ENCODE data around the gene SLCO2A1.

SLCO2A1 gene

DNA sequence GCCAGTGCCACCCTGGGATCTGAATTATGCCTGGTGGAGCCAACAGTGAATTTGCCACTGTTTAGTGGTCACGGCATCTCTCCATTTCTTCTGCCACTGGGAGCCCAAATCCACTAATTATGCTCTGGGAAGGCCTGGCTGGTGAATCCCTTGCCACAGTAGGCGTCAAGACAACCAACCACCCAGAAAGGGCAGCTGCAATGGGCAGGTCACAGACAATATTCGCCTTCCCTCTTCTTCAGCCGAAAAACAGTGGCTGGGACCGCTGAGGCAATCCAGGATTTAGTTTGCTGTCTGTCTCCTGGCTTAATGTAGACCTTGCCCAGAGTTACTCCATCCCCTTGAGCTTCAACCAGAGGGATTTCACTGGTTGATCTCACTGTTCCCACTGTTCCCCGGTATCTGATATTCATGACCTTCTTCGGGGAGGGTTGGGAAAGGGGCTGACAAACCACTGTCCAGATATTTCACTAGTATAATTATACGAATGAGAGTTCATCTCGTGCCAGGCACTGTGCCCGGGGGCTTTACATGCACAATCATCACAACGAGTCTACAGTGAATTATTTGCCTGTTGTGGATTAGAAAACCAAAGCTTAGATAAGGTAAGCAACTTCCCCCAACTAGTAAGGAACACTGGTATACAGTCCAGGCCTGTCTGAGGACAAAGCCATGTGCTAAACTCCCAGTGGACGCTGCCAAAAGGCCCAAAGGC, 84.2 kb downstream of the SLCO2A1 start:
- DNase-seq: no peak

DNA sequence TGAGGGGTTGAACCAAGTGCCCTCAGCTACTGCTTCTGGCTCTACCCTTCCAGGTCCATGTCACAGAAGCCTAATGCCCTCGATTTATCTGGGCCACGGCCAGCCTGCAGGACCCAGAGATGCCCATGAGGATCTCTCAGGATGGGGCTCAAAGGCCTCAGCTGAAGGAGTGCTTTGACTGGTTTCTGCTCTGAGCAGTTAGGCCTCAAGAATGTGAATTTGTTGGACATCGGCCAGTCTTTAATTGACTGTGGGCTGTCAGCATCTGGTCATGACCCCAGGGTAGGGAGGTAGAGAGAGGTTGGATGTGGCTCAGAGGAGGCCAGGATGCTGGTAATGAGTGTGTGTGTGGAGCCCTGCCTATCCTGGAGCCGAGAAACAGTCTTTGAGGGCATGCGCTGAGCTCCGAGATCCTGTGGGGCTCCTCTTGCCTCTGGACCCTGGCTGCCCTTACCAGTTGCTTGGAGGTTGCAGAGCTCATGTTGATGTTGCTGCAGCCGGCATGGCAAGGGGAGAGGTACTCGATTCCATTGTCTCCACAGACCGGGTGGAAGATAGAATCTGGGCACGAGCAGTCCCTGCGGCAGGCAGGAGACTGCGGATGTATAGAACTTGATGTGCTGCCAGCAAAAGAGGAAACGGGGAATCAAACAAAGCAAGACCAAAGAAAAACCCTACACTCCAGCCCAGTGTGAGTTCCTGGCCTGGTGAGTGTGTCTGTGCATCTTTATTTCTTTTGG, 84.9 kb downstream of the SLCO2A1 start:
- no peak for DNase-seq

DNA sequence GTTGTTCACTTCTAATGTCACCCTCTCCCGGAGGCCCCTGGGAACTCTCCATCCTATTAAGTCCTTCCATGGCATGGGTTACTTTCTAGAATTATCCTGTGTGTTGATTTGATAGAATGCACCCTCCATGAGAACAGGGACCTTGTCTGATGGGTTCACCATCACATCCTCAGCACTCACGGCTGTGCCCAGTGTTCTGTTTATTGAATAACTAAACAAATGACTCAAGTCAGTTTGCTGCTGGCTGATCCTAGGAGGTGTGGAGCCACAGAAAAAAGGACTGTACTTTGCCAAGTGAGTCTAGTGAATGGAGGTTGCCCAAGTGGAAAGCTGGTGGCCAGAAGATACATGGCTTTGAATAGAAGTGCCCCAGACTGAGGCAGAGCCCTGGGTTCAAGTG, 85.5 kb downstream of the SLCO2A1 start:
- no peak for DNase-seq

DNA sequence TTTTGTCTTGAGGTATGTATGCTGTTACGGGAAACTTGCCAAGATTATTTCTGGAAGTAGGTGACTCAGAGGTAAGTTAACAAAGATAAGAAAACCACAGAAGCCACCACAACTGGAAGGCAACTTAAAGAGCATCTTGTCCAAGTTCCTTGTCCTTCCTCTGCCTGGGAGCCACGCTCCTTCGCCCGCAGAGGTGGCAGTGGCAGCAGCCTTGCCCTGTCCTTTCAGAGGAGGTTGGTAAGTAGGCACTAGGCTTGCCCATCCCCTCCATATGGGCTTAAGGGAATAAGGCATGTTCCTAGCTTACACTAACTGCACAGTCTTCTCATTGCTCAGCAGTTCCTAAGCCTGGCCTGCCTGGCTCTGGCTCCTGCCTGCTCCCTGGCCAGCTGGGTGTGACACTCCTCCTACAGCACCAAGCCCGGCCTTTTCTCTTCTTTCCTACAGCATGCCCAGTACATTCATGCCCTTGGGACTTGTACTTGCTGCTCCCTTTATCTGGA, 86.0 kb downstream of the SLCO2A1 start:
- no peak for DNase-seq

DNA sequence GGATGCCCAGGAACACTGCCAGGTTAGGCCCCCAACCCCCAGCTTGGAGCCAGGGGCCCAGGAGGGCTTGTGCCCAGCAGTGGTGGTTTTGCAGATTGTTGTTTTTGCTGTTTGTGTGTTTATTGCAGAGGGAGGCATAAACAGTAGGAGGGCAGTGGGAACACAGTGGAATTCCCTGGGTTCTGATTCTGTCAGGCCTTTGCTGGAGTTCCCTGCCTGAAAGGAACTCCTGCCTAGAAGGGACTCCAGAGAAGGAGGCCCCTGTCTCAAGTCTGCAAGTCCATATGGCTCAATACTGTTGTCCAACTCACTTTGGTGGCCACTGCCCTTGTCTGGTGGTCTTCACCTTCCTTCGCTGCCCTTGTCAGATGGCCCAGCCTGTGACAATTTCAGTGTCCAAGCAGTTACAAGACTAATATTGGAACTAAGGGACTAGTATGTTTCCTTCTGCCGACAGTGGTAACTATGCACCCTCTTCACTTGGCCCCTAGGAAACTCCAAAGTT, 86.6 kb downstream of the SLCO2A1 start:
- no peak for DNase-seq

DNA sequence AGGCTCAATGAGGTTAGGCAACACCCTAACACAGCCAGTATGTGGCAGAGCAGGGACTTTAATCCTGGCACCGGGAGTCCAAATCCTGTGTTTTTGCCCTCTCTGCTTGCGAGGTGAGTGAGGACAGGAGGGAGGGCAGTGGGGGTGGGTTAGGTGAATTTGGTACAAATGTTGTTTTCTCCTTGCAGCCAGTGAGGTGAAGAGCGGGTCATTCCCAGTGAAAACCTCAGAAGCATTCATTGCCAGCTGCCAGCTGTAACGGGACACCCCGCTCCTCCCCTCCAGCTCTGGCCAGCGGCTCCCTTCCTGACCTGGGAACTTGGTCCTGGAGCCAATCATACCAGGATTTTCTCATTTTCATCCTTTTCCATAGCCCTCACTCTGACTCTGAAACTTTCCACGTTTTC, 88.3 kb downstream of the SLCO2A1 start:
- DNase-seq: no peak

DNA sequence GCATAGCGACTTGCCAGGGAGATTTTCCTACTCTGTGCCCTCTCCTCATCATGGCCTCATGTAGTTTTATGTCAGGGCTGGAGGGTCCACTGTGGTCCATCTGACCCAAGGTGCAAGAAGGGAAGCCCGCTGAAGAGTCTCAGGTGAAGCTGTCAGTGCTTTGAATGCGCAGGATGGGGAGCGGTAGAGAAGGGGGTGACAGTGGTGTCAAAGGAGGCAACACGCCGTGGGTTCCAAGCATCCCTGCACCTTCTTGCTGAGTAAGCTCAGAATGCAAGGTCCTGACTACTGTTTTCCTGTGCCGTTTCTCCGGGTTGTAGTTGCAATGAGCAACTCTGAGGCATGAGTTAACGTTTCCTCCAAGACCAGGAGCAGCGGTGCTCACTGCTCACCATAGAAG, 89.2 kb downstream of the SLCO2A1 start:
- DNase-seq: no peak

DNA sequence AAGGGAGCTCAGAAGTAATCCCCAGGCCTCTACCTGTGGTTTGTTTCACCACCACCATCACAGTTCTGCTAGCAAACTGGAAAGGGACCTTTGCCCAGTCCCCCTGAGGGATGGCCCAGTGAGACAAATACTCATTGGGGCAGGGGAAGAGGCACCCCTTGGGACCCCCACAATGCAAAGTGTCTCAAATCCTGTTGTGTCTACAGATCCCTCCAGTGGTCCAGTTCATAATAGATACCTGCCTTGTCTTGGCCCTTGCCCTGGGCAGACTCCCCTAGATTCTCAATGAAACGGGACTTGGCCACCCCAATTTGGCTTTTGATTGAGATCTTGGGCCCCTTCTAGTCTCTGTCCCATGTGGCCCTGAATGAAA, 90.3 kb downstream of the SLCO2A1 start:
- DNase-seq: no peak

DNA sequence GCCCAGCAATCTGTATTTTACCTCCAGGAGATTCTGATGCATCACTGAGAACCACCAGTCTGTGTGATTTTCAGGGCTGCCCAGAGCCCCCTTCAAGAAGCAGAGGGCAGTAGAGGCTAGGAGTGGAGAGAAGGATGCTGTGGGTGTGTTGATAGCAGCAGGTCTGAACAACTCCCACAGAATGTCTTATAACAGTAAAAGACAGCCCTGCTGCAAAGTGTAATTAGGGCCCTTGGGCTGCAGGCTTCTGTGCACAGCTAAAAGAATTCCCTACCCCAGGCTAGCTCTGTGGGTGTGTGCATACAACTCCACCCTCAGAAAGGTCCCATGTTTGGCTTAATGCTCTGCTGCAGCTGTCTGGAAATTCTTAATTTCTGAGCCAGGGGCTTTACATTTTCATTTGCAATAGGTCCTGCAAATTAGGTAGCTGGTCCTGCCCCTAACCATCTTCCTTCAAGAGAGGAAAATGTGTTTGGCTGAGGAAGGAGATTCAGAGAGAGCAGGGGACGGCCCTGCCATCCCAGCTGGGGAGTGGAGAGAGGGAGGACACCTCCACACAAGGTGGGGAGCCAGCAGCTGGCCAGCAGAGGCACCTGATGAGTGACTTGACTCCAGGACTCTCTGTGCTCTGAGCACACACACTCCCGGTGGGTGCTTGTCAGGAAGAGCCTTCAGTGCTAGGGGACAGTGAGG, 90.8 kb downstream of the SLCO2A1 start:
- DNase-seq: no peak

DNA sequence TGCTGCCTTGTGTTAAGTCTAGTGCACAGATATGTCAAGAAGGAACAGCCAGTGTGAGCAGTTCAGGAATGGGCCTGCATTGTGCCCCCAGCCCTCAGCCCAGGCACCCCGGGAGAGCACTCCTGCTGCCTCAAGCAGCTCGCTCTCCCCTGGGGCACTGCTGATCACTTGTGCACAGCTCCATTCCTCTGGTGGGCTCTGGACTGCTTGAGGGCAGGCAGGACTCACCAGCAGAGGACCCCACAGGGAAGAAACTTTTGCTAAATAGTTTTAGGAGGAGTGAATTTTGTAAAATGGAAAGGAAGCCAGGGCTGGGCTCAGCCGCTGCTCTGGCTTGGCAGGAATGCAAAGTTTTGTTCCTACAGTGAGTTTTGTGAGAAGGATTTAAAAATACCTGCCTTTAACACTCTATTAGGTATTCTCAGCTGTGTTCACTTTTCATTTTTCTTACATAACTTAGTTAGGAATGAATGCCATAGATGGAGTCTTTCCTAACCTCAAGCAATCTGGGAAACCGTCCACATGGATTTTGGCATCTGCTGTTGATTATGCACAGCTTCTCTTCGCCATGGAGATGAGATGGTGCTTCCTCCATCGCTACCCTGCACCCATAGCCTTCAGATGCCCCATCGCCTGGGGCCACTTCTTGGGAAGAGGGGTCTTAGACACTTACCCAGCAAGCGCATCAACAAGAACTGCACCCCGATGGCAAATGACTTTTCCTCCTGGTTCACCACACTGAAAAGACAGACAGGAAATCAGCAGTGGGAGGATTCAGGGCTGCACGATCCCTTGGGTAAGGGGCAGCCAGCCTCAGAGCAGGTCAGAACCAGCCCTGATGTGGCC, 91.7 kb downstream of the SLCO2A1 start:
- no peak for DNase-seq

DNA sequence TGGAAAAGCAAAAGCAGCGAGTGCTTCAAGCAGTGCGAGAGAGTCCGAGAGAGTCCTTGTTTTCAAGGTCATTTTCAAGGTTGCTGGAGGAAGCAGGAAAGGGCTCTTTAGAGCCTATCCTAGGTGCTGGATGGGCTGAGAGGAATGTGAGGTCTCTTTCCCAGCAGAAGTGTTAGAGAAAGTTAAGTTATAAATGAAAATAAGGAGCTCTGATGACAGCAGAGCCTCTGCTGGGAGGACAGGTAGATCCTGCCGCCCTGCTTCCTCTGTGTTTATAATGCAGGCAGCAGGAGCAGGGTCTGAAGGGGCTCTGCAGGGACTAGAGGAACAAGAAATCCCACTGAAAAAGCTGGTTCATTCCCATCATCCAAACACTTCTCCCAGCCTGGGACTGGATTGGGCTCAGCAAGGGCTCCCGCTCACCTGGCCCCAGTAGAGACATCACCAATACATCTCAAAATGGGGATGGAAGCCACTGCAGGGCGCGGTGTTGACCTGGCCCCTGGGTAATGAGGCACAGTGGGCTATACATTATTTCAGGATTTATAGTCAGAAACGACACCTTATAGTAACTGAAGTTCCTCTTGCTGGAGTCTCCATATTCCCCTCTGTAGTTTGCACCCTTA, 92.6 kb downstream of the SLCO2A1 start:
- DNase-seq: no peak

DNA sequence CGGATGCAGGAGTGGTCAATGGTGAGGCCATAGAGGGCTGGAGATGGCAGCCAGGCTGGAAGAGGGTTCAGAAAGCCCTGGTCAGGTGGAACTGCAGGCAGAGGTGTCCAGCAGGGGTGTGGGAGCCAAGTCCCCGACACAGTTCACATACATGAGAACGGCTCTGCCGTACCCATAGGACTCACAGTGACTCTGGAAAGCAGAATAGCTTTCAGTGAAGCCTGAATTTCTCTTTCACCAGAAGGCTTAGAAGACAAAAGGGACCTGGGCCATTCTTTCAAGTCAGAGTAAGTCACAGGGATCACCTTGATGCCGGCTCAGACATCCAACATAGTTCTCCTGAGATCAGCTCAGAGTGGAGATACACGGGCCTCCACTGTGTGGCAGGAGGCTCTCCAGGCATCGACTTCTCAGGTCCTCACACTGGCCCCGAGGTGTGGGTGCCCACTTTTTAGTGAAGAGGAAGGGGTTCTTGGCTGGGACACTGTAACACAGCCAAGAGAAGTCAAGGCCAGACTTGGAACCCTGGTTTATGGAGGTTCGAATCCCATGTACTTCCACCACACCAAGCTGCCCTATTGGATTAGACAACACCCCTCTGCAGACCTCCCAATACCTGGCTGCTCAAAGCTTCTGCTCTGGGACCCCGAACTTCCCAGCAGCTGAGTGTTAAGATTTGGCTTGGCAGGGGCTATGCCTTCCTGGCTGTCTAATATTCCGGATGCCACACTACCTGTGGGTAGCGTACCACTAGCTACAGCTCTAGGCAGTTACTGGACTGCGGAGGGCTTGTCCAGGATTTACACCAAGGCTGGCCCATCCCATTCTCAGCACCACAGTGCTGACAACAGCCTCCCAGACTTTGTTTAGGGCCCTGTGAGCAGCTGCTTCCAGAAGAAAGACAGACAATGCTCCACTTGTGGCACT, 93.6 kb downstream of the SLCO2A1 start:
- no peak for DNase-seq

DNA sequence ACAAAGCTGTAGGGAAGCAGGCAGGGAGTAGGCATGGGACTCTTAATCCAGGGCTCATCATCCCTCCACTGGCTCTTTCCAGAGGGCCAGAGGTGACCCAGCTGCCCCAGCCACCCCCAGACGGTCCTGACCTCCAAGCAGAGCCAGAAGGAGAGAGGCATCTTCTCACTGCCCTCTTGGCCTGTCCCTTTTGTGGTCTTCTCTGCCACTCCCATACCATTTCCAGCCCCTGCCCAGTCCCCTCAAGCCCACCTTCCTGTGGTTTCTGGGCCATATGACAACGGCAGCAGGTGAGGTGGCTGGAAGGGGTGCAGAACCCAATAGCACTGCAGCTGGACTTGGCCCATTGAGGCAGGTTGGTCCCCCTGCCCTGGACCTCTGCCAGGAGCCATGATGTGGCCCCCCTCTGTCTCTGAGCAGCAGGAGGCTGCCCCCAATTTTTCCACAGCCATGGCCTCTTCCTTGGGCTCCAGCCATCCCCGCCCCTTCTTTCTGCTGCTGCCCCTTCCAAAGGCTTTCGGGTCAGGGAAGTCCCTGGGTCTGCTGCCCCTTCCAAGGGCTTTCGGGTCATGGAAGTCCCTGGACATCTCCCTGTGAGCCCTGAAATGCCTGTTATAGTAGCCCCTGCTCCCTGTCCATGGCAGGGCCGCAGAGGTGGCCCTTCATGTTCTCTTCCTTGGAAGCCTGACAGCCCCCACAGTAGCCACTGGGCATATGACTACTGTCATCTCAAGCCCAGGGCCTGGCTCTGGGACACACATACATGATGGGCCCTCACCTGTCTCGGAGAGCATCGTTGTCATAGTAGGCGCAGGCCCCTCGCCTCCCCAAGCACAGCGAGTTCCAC, 94.5 kb downstream of the SLCO2A1 start:
- no peak for DNase-seq

DNA sequence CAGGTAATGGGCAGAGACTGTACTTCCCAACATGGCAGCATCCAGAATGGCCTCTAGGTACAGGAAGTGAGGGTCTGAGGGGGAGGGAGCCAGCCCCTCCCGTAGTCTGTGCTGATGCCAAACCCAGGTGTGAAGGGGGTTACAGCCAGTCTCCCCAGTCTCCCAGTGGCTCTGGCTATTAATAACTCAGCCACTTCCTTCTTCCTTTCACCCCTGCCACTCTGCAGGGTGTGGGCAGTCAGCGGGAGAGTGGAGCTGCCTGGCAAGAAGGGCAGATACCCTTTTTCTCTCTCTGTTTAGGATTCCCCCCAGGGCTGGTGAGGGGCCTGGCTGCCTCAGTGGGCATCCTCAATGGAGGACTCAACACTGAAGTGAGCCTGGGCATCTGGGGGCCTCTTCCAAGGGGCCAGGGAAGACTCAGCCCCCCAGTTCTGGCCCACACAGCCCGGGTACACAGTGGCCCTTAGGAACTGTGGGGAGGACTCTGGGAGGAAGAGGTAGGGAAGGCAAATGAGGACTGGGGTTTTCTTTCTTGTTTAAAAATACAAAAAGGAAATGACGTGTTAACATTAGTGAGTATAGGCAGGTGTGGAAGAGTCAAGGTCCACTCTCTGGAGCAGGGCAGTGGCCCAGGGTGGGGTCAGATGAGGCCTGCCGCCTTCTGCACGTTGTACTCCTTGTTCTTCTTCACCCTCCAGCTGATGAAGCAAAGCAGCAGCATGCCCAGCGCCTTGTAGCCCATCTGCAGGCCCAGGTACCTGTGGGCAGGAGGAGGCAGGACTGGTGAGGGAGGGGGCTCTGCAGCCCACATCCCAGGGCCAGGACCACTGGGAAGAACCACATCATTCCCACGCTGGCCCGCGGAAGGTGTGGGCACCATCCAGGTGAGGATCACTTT, 95.4 kb downstream of the SLCO2A1 start:
- DNase-seq: no peak

DNA sequence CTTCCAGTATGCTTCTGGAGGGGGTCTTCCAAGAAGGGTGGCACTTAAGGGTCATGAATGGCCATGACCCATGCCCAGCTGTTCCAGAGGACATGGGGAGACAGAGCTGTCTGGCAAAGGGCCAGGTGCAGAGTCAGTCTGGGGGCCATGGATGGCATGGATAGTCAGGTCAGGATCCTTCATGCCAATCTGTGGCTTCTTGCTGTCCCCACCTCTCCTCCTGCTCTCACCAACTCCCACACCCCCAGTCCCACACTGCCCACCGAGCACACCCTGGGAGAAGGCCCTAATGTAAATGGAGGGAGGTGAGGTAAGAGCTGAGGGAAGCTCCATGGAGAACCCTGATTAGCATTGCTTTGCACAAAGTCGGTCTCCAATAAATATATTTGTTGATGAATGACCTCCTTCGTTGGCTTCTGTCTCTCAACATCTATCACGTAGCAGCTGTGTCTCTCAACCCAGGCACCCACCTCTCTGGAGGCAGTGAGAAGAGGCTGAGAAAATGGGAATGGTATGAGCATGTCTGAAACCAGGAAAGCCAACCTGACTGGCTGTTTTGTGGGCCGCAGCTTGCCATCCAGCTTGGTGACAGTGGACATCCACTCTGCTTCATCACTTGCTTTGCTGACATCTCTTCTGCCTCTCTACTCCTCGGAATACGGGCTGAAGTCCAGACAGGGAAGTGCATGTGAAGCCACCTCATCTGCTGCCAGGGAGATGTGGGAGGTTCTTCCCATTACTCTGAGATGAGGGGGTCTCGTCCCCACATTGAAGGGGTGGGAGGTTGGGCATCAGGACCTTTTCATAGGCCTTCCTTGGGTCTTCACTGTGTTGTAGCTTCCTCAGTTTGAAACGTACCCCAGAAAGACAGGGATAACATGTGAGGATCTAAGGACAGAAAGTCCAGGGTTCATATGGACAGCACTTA, 96.4 kb downstream of the SLCO2A1 start:
- DNase-seq: no peak

DNA sequence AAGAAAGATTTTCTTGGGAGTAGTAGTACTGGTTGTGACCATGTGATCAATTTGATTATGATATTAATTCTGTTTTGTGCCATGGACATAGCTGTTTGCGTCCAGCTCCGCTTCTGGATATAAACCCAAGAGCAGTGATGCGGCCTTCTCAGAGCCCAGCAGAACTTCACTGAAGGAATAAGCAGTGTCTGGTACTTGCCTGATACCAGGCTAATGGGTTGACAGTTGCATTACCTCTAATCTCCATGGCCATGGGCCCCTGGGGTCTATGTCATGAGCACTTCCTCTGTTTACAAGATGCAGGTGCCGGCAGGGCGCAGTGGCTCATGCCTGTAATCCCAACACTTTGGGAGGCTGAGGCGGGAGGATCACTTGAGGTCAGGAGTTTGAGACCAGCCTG, 97.7 kb downstream of the SLCO2A1 start:
- no peak for DNase-seq

DNA sequence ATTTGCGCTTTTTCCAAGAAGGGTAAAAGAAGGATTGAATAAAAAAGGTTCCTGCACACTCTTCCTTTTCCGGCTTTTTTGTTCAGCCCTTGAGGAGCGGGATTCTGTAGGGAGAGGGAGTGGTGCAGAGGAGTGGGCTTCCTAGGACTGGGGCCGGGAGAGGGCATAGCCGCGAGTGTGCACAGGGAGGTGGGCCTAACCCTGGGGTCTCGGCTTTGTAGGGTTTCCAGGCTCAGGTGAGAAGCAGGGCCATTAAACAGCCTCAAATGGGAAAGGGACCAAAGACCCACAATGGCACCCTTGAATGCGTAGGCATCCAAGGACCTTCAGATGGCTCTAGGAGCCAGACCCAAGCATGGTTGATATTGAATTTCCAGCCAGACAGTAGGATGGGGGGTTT, 98.6 kb downstream of the SLCO2A1 start:
- DNase-seq: no peak
